Tongue (tissue), 2 donors: Measurements from ENCODE around the gene BCAR1. TPM values are rescaled to one million over a fixed set of nuclear protein-coding genes. Genes with fewer than 3 reads are reported as not detected.
"Not testable (repeated sequence)": the region's sequence is repeated elsewhere in the genome, so short reads cannot be mapped to it uniquely, and the experiment has no call there.

ENCODE experiments used
- DNase-seq: peaks from one replicate; pipeline ENCODE4 v3.0.0-alpha.2; 2015
- total RNA-seq: library from RNA; depleted of rRNA; stranded (reverse); fragments of >200 nt; gene quantifications from one replicate; pipeline ENCODE4 v1.2.3, GENCODE V29; 2014

Gene BCAR1
- total RNA-seq, 1 donor from 2014 or later = 54.8 TPM

- no peak for DNase-seq
These were observed 26.9 kb downstream of the BCAR1 start for GRCh38 chr16:75224306-75225082.

GRCh38 chr16:75223129-75223528, 28.3 kb downstream of the BCAR1 start:
- not testable (repeated sequence) for DNase-seq

GRCh38 chr16:75222271-75222783, 29.1 kb downstream of the BCAR1 start:
- peak; percentile 50 for DNase-seq

GRCh38 chr16:75219838-75220237, 31.6 kb downstream of the BCAR1 start:
- DNase-seq = no peak

GRCh38 chr16:75219088-75219487, 32.3 kb downstream of the BCAR1 start:
- DNase-seq = no peak

- no peak for DNase-seq
These were observed 33.0 kb downstream of the BCAR1 start, which contains the start of gene CTRB1 for GRCh38 chr16:75218256-75219076. TSS of gene CTRB1 (plus strand) at chr16:75218988. CDS start at chr16:75219008, 20 bp downstream.

GRCh38 chr16:75217389-75217851, 34.0 kb downstream of the BCAR1 start:
- DNase-seq = no peak

GRCh38 chr16:75216576-75216975, 34.8 kb downstream of the BCAR1 start:
- no peak for DNase-seq

GRCh38 chr16:75216127-75216526, 35.3 kb downstream of the BCAR1 start:
- DNase-seq = no peak

GRCh38 chr16:75211286-75211685, 40.1 kb downstream of the BCAR1 start:
- DNase-seq = not testable (repeated sequence)

GRCh38 chr16:75209944-75210343, 41.5 kb downstream of the BCAR1 start:
- DNase-seq = no peak

GRCh38 chr16:75209514-75209913, 41.9 kb downstream of the BCAR1 start:
- DNase-seq = not testable (repeated sequence)

GRCh38 chr16:75208861-75209505, 42.4 kb downstream of the BCAR1 start:
- no peak for DNase-seq

GRCh38 chr16:75208242-75208825, 43.1 kb downstream of the BCAR1 start:
- no peak for DNase-seq

- DNase-seq = no peak
These were observed 43.6 kb downstream of the BCAR1 start for GRCh38 chr16:75207831-75208230.

- DNase-seq = no peak
These were observed 44.5 kb downstream of the BCAR1 start, which contains the start of gene CTRB2 for GRCh38 chr16:75206749-75207451. TSS of gene CTRB2 (minus strand) at chr16:75207161. CDS start at chr16:75207141, 20 bp downstream.

- DNase-seq = not testable (repeated sequence)
These were observed 45.3 kb downstream of the BCAR1 start for GRCh38 chr16:75205961-75206748.

GRCh38 chr16:75205438-75205837, 46.0 kb downstream of the BCAR1 start:
- DNase-seq = not testable (repeated sequence)

GRCh38 chr16:75204905-75205304, 46.5 kb downstream of the BCAR1 start:
- DNase-seq = not testable (repeated sequence)

GRCh38 chr16:75204410-75204758, 47.0 kb downstream of the BCAR1 start:
- no peak for DNase-seq
